Ovary (tissue), 3 donors: Measurements from ENCODE around the gene SCAF4.

Experiments
- CTCF ChIP-seq, 3 donors: fragments of 450-650 bp in 2 of 3; fragments of 200-600 bp in 1 of 3; IDR thresholded peaks; one replicate each; pipeline versions ENCODE4 v1.5.1 to v1.8.0; 2016 to 2022; ENCODE audit warnings: antibody characterized with exemption in 3 of 3, mild to moderate bottlenecking in 1 of 3
- EP300 ChIP-seq: sonication (generic); formaldehyde crosslinking; IDR thresholded peaks from one replicate; pipeline ENCODE4 v1.6.1; 2017; ENCODE audit warnings: antibody characterized with exemption
- POLR2A ChIP-seq: fragments of 450-650 bp; IDR thresholded peaks from one replicate; pipeline ENCODE4 v1.6.1; 2017; ENCODE audit warnings: antibody characterized with exemption, mild to moderate bottlenecking, moderate library complexity
- donor health status: DM: no; HTN: no; CAD: no.

- TF ChIP-seq CTCF (IDR thresholded peaks at IDR 0.05), result no peak
- TF ChIP-seq EP300, result no peak
- TF ChIP-seq POLR2A, result no peak
These were observed 17.8 kb downstream of the SCAF4 start for GRCh38 chr21:31713973-31714740.
